ENCODE results near the gene GTSF1L. TPM values are rescaled to one million over a fixed set of nuclear protein-coding genes. Genes with fewer than 3 reads are reported as not detected.

The GTSF1L gene
- total RNA-seq, 2 experiments from 2014 or later = not detected

- Mint-ChIP-seq H3K27me3 (no peaks in the 10 kb centered on the region), H3K9me3 (peaks cover 10% of the 10 kb centered on the region), H3K36me3 (ENCODE audit: low read depth) (peaks cover 8% of the 10 kb centered on the region), H3K27ac (no peak overlapping the region), H3K4me3 (no peak overlapping the region), H3K4me1 (peaks cover 26% of the 10 kb centered on the region)
- no peak for DNase-seq
- CTCF ChIA-PET = interaction anchor here (1.0 to 1.8 kb wide), 2 partner anchors 10 to 11 kb away, joined by 3 to 8 read pairs; no protein-coding TSS in a partner anchor
- POLR2A ChIA-PET = no interaction called here
These were observed 28.6 kb upstream of the GTSF1L start for GRCh38 chr20:43755390-43755789.

GRCh38 chr20:43752561-43753301 is 25.9 kb upstream of the GTSF1L start:
- Mint-ChIP-seq H3K4me3 (no peak overlapping the region), H3K27ac (peak overlapping the region; percentile 86), H3K27me3 (no peaks in the 10 kb centered on the region), H3K36me3 (ENCODE audit: low read depth) (peaks cover 4% of the 10 kb centered on the region), H3K4me1 (peaks cover 37% of the 10 kb centered on the region), H3K9me3 (peaks cover 4% of the 10 kb centered on the region)
- ChIA-PET CTCF (interaction anchor here (0.5 to 3.1 kb wide), 5 partner anchors 8 to 331 kb away, joined by 3 to 11 read pairs (median 3); no protein-coding TSS in a partner anchor), POLR2A (interaction anchor here (1.1 kb wide), 1 partner anchor 88 kb away, joined by 3 read pairs; no protein-coding TSS in a partner anchor)
- DNase-seq = peak; percentile 29

- Mint-ChIP-seq H3K36me3 (ENCODE audit: low read depth) (peaks cover 4% of the 10 kb centered on the region), H3K4me3 (no peak overlapping the region), H3K4me1 (peaks cover 38% of the 10 kb centered on the region), H3K27ac (peak overlapping the region; percentile 86), H3K27me3 (no peaks in the 10 kb centered on the region), H3K9me3 (peaks cover 4% of the 10 kb centered on the region)
- no peak for DNase-seq
- ChIA-PET POLR2A (interaction anchor here (1.1 kb wide), 1 partner anchor 88 kb away, joined by 3 read pairs; no protein-coding TSS in a partner anchor), CTCF (interaction anchor here (0.5 to 3.7 kb wide), 6 partner anchors 9 to 304 kb away, joined by 3 to 15 read pairs (median 4); no protein-coding TSS in a partner anchor)
These were observed 25.2 kb upstream of the GTSF1L start for GRCh38 chr20:43752051-43752360.

- H3K9me3 Mint-ChIP-seq = peaks cover 4% of the 10 kb centered on the region
- peak overlapping the region; percentile 86 for H3K27ac Mint-ChIP-seq
- H3K27me3 Mint-ChIP-seq = no peaks in the 10 kb centered on the region
- H3K4me1 Mint-ChIP-seq = peaks cover 40% of the 10 kb centered on the region
- ChIA-PET CTCF (interaction anchor here (0.6 to 3.7 kb wide), 19 partner anchors 10 to 400 kb away, joined by 3 to 23 read pairs (median 4); no protein-coding TSS in a partner anchor), POLR2A (interaction anchor here (0.7 to 1.6 kb wide), 5 partner anchors 18 to 204 kb away, joined by 3 to 7 read pairs (median 3); no protein-coding TSS in a partner anchor)
- H3K4me3 Mint-ChIP-seq = peak overlapping the region; percentile 0
- DNase-seq = peak; percentile 60
- peaks cover 4% of the 10 kb centered on the region for H3K36me3 Mint-ChIP-seq (ENCODE audit: low read depth)
These were observed 24.6 kb upstream of the GTSF1L start for GRCh38 chr20:43751167-43752050.

- POLR2A ChIA-PET = interaction anchor here (0.7 to 1.6 kb wide), 6 partner anchors 19 to 340 kb away, joined by 3 to 7 read pairs (median 3); no protein-coding TSS in a partner anchor
- H3K4me3 Mint-ChIP-seq = no peak overlapping the region
These were observed 24.0 kb upstream of the GTSF1L start for GRCh38 chr20:43750774-43751166.

GRCh38 chr20:43749734-43750294 is 23.0 kb upstream of the GTSF1L start:
- H3K4me3 Mint-ChIP-seq = no peak overlapping the region
- no peaks in the 10 kb centered on the region for H3K27me3 Mint-ChIP-seq
- H3K36me3 Mint-ChIP-seq (ENCODE audit: low read depth) = peaks cover 4% of the 10 kb centered on the region
- CTCF ChIA-PET = interaction anchor here (0.6 to 3.7 kb wide), 22 partner anchors 11 to 335 kb away, joined by 3 to 23 read pairs (median 4); no protein-coding TSS in a partner anchor
- DNase-seq = peak; percentile 77
- H3K27ac Mint-ChIP-seq = no peak overlapping the region
- POLR2A ChIA-PET = interaction anchor here (1.6 kb wide), 1 partner anchor 90 kb away, joined by 4 read pairs; no protein-coding TSS in a partner anchor
- H3K9me3 Mint-ChIP-seq = peaks cover 4% of the 10 kb centered on the region
- H3K4me1 Mint-ChIP-seq = peaks cover 43% of the 10 kb centered on the region

More at GRCh38 chr20:43750774-43751166, 24.0 kb upstream of the GTSF1L start:
- no peak for DNase-seq
- H3K36me3 Mint-ChIP-seq (ENCODE audit: low read depth) = peaks cover 4% of the 10 kb centered on the region
- peaks cover 4% of the 10 kb centered on the region for H3K9me3 Mint-ChIP-seq
- CTCF ChIA-PET = interaction anchor here (0.7 to 3.7 kb wide), 22 partner anchors 10 to 341 kb away, joined by 3 to 23 read pairs (median 4); no protein-coding TSS in a partner anchor
- no peaks in the 10 kb centered on the region for H3K27me3 Mint-ChIP-seq
- peak overlapping the region; percentile 86 for H3K27ac Mint-ChIP-seq
- H3K4me1 Mint-ChIP-seq = peaks cover 43% of the 10 kb centered on the region

GRCh38 chr20:43748274-43748673 is 21.5 kb upstream of the GTSF1L start:
- Mint-ChIP-seq H3K27ac (no peak overlapping the region), H3K4me3 (no peak overlapping the region), H3K27me3 (no peaks in the 10 kb centered on the region), H3K36me3 (ENCODE audit: low read depth) (no peaks in the 10 kb centered on the region), H3K4me1 (peaks cover 43% of the 10 kb centered on the region), H3K9me3 (no peaks in the 10 kb centered on the region)
- CTCF ChIA-PET = interaction anchor here (0.6 to 3.2 kb wide), 5 partner anchors 19 to 334 kb away, joined by 7 to 13 read pairs (median 8); no protein-coding TSS in a partner anchor
- POLR2A ChIA-PET = interaction anchor here (0.6 kb wide), 1 partner anchor 194 kb away, joined by 4 read pairs; no protein-coding TSS in a partner anchor
- DNase-seq = no peak

GRCh38 chr20:43746344-43747137 is 19.7 kb upstream of the GTSF1L start:
- Mint-ChIP-seq H3K9me3 (no peaks in the 10 kb centered on the region), H3K27ac (no peak overlapping the region), H3K4me3 (no peak overlapping the region), H3K36me3 (ENCODE audit: low read depth) (no peaks in the 10 kb centered on the region), H3K27me3 (no peaks in the 10 kb centered on the region), H3K4me1 (peaks cover 27% of the 10 kb centered on the region)
- DNase-seq = no peak
- ChIA-PET POLR2A (no interaction called here), CTCF (no interaction called here)

GRCh38 chr20:43744966-43745730 is 18.3 kb upstream of the GTSF1L start:
- Mint-ChIP-seq H3K27ac (no peak overlapping the region), H3K27me3 (no peaks in the 10 kb centered on the region), H3K4me3 (no peak overlapping the region), H3K36me3 (ENCODE audit: low read depth) (no peaks in the 10 kb centered on the region), H3K9me3 (no peaks in the 10 kb centered on the region), H3K4me1 (peaks cover 15% of the 10 kb centered on the region)
- DNase-seq = no peak
- ChIA-PET CTCF (no interaction called here), POLR2A (no interaction called here)

GRCh38 chr20:43744151-43744611 is 17.4 kb upstream of the GTSF1L start:
- no peak for DNase-seq
- no peaks in the 10 kb centered on the region for H3K9me3 Mint-ChIP-seq
- no peaks in the 10 kb centered on the region for H3K36me3 Mint-ChIP-seq (ENCODE audit: low read depth)
- H3K27ac Mint-ChIP-seq = no peak overlapping the region
- H3K4me1 Mint-ChIP-seq = peaks cover 6% of the 10 kb centered on the region
- POLR2A ChIA-PET = no interaction called here
- CTCF ChIA-PET = no interaction called here
- no peaks in the 10 kb centered on the region for H3K27me3 Mint-ChIP-seq
- no peak overlapping the region for H3K4me3 Mint-ChIP-seq

GRCh38 chr20:43740642-43741041 is 13.8 kb upstream of the GTSF1L start:
- CTCF ChIA-PET = interaction anchor here (1.5 kb wide), 1 partner anchor 11 kb away, joined by 3 read pairs; no protein-coding TSS in a partner anchor
- Mint-ChIP-seq H3K27ac (no peak overlapping the region), H3K4me3 (no peak overlapping the region), H3K9me3 (no peaks in the 10 kb centered on the region), H3K36me3 (ENCODE audit: low read depth) (no peaks in the 10 kb centered on the region), H3K4me1 (peaks cover 10% of the 10 kb centered on the region), H3K27me3 (no peaks in the 10 kb centered on the region)
- POLR2A ChIA-PET = no interaction called here
- DNase-seq = no peak

Measured in activated CD4-positive, alpha-beta T cell treated with anti-CD3 and anti-CD28 coated beads, Interleukin-2, amount 10 ng/mL, durations not matched to agents 7 days and 5 days (primary cell).